ENCODE results near the gene ESPL1. TPM values are rescaled to one million over a fixed set of nuclear protein-coding genes. Genes with fewer than 3 reads are reported as not detected.

ESPL1 gene
- total RNA-seq, 2 experiments from 2014 or later = 78.2 to 121 TPM

GRCh38 chr12:53299101-53299453 lies 31.0 kb downstream of the ESPL1 start:
- H3K79me2 ChIP-seq (ENCODE audit: insufficient read depth, low read depth, low read length) = peaks cover 25% of the 10 kb centered on the region
- H3K27ac ChIP-seq (ENCODE audit: low read depth, low read length, poor library complexity, severe bottlenecking) = no peak overlapping the region
- no peaks in the 10 kb centered on the region for H3K9me2 ChIP-seq (ENCODE audit: insufficient read depth, low read length)
- H3K4me3 ChIP-seq (ENCODE audit: low read depth, low read length, poor library complexity, severe bottlenecking) = peak overlapping the region; percentile 72
- peaks cover 57% of the 10 kb centered on the region for H3K36me3 ChIP-seq (ENCODE audit: insufficient read depth, low read length)
- TF ChIP-seq, protein P1, sequence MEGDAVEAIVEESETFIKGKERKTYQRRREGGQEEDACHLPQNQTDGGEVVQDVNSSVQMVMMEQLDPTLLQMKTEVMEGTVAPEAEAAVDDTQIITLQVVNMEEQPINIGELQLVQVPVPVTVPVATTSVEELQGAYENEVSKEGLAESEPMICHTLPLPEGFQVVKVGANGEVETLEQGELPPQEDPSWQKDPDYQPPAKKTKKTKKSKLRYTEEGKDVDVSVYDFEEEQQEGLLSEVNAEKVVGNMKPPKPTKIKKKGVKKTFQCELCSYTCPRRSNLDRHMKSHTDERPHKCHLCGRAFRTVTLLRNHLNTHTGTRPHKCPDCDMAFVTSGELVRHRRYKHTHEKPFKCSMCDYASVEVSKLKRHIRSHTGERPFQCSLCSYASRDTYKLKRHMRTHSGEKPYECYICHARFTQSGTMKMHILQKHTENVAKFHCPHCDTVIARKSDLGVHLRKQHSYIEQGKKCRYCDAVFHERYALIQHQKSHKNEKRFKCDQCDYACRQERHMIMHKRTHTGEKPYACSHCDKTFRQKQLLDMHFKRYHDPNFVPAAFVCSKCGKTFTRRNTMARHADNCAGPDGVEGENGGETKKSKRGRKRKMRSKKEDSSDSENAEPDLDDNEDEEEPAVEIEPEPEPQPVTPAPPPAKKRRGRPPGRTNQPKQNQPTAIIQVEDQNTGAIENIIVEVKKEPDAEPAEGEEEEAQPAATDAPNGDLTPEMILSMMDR (conservative IDR thresholded peaks at IDR 0.05; ENCODE audit: low read length) = no peak
- H4K20me1 ChIP-seq (ENCODE audit: insufficient read depth, low read length) = no peaks in the 10 kb centered on the region
- intact Hi-C loops (cut with micrococcal nuclease; ENCODE audit: unreplicated experiment) = loop anchor here (1.0 kb wide), 1 partner anchor 22 kb away; the partner anchor contains the start of gene AAAS
- CTCF ChIA-PET (ENCODE audit: unreplicated experiment) = interaction anchor here (0.7 to 1.2 kb wide), 3 partner anchors 20 to 46 kb away, joined by 3 to 4 read pairs (median 4); partner anchors contain the start of gene AAAS
- no TSS peak for BruUV-seq (replicated peaks)
- H3K4me2 ChIP-seq (ENCODE audit: low read length) = peak overlapping the region; percentile 84
- no peak overlapping the region for H2AFZ ChIP-seq (ENCODE audit: low read length)
- peaks cover 28% of the 10 kb centered on the region for H3K4me1 ChIP-seq (ENCODE audit: insufficient read depth, low read length, poor library complexity, severe bottlenecking)
- POLR2A ChIA-PET = interaction anchor here (0.6 to 2.4 kb wide), 5 partner anchors 22 to 303 kb away, joined by 3 to 17 read pairs (median 5); partner anchors contain the start of genes AAAS and SP1
- H3K9me3 ChIP-seq (ENCODE audit: low read length) = no peaks in the 10 kb centered on the region
- peak; percentile 24 for DNase-seq (ENCODE audit: low spot score)

- peak within 1 kb of the TSS; percentile 72 for H3K4me3 ChIP-seq (ENCODE audit: low read depth, low read length, poor library complexity, severe bottlenecking)
- no peak within 1 kb of the TSS for H3K27ac ChIP-seq (ENCODE audit: low read depth, low read length, poor library complexity, severe bottlenecking)
- POLR2A ChIA-PET = interaction anchor here (0.6 to 2.4 kb wide), 5 partner anchors 21 to 304 kb away, joined by 3 to 17 read pairs (median 5); partner anchors contain the start of genes AAAS and SP1
- no peaks in the 10 kb centered on the region for H4K20me1 ChIP-seq (ENCODE audit: insufficient read depth, low read length)
- peaks cover 25% of the 10 kb centered on the region for H3K79me2 ChIP-seq (ENCODE audit: insufficient read depth, low read depth, low read length)
- TF ChIP-seq EZH2phosphoT487 (IDR thresholded peaks at IDR 0.05; ENCODE audit: borderline replicate concordance, low read depth, low read length) = no peak
- TF ChIP-seq, protein P1 (conservative IDR thresholded peaks at IDR 0.05; ENCODE audit: low read length) = no peak; the same call in 1 of the 2 replicates
- peak within 1 kb of the TSS; percentile 84 for H3K4me2 ChIP-seq (ENCODE audit: low read length)
- intact Hi-C loops (cut with micrococcal nuclease; ENCODE audit: unreplicated experiment) = loop anchor here (1.0 kb wide), 1 partner anchor 22 kb away; the partner anchor contains the start of gene AAAS
- H2AFZ ChIP-seq (ENCODE audit: low read length) = no peak within 1 kb of the TSS; the same call in 1 of the 2 replicates
- no TSS peak for BruUV-seq (replicated peaks)
- no peaks in the 10 kb centered on the region for H3K9me3 ChIP-seq (ENCODE audit: low read length)
- DNase-seq (ENCODE audit: low spot score) = peak; percentile 92
- peaks cover 28% of the 10 kb centered on the region for H3K4me1 ChIP-seq (ENCODE audit: insufficient read depth, low read length, poor library complexity, severe bottlenecking)
- H3K36me3 ChIP-seq (ENCODE audit: insufficient read depth, low read length) = peaks cover 52% of the 10 kb centered on the region
- no peaks in the 10 kb centered on the region for H3K9me2 ChIP-seq (ENCODE audit: insufficient read depth, low read length)
- CTCF ChIA-PET (ENCODE audit: unreplicated experiment) = interaction anchor here (0.7 to 1.2 kb wide), 3 partner anchors 20 to 45 kb away, joined by 3 to 4 read pairs (median 4); partner anchors contain the start of gene AAAS
Observed at GRCh38 chr12:53299454-53300180, 31.5 kb downstream of the ESPL1 start, which contains the start of gene MYG1. TSS of gene MYG1 (plus strand) at chr12:53299695. CDS start at chr12:53299738, 43 bp downstream.

Measured in OCI-LY7 (cell line).